GM18511 (cell line): ENCODE measurements around the gene ELF4.
A peak's percentile ranks its signal among the peaks of the same experiment; 100 is the strongest.

Experiments used
- ATAC-seq: cut with Tn5 transposase; IDR thresholded peaks from one replicate; pipeline ENCODE4 v1.9.1; 2021; ENCODE audit warnings: mild to moderate bottlenecking, moderate library complexity; ENCODE audit not compliant: unreplicated experiment

Gene ELF4

DNA sequence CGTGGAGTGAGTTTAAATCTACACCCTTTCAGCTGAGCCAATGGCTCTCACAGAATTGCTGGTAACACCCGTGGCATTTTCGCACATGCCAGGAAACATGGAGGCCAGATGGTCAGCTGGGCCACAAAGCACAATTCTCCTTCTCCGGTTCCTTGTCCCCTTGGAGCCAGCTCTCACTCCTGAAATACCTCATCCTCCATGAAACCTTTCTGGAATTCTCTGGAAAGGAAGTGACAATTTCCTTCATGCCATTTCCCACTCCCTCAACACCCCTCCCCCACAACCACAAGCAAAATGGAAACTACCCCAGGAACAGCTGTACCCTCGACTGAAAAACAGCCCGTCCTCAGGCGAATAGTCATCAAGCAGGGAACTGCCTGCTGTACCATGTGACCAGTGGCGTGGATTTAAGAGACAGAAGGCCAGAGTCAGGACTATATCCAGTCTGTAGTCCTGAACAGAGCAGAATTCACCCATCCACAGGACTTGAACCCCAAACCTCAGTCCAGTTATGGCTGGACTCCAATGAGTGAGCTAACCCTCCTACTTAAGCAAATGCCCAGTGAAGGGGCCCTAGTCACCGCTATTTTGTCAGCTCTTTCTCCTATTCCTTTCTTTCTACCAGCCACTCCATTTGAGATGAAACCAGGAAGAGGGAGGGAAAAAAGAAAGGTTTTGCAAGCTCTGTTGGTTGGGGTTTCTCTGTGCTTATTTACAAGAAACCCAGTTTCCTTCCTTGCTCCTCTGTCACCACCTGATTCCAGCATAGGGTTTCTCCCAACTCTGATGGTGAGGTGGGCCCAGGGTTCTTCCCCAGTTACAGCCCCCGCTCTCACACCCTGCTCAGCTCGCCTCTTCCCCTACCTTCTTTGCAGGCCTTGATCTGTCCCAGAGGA is 24.5 kb downstream of the ELF4 start:
- ATAC-seq, result no peak

DNA sequence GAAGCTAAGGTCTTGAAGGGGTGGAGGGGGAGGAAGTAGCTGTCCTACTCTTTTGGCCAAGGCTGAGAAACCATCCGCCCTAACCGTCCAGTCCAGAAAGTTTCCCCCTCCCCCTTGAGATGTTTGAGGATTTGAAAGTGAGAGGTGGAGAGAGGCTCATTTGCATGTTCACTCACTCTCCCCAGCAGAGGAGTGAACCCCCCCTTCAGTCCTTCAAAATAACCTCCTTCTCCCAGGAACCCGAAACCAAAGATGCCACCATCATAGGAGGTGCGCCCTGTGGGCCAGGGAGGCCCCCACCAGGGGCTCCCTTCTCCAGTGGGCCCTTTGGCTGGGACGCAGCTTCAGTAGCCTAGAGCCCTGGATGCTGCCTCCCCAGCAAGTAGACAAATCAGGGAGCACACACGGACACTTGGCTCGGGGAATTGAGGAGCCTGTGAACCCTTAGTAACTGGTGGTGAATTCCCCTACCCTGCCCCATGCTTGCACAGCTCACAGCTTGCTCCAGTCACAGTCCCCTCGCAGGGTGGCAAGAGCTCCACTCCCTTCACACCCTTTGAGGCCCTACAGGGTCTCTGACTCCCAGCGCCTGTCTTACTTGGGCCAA is 25.6 kb downstream of the ELF4 start:
- ATAC-seq, result peak; percentile 49

DNA sequence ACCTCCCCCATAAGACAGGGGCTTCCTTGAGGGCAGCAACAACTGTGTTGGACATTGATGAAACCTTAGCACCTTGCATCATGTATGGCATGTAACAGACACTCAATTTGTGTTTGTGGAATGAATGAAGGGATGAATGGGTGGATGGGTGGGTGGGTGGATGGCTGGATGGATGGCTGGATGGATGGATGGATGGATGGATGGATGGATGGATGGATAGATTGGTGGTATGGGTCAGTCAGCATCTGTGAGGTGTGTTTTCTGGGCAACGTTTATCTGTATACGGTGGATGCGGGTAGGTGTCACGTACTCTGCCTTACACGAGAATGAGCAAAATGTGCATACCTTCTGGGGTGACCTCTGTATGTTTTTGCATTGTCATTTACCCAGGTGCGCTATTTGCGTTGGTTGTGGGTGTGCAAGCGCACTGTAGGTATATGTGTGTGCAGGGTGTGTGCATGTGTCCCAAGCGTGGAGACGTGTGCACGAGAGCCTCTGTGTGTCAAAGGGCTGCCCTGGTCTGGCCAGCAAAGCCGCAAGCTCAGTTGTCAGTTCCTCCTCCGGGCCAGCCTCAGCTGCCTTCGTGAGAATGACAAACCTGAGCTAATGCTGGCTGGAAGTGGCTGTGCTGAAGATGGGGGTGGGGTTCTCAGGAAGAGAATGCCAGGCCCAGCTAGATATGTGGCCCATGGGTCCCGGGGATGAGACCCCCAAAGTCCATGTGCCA is 26.5 kb downstream of the ELF4 start:
- peak; percentile 40 for ATAC-seq

DNA sequence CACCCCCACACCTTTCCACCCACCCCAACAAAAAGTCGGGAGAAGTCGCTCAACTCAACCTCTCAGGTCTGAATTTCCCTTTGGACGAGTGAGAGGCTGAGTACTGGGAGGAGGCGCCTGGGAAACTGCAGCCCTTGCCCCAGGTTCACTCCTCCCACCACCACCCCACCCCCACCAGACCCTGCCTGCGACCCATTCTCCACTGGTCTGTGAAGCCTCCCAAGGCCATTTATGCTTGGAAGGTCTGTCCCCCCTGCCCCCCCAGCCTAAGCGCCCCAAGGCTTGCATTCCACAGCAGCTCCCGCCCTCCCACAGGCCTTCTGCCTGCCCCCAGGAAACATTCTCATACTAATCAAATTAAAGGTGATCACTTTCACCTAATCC is 27.2 kb downstream of the ELF4 start:
- no peak for ATAC-seq

DNA sequence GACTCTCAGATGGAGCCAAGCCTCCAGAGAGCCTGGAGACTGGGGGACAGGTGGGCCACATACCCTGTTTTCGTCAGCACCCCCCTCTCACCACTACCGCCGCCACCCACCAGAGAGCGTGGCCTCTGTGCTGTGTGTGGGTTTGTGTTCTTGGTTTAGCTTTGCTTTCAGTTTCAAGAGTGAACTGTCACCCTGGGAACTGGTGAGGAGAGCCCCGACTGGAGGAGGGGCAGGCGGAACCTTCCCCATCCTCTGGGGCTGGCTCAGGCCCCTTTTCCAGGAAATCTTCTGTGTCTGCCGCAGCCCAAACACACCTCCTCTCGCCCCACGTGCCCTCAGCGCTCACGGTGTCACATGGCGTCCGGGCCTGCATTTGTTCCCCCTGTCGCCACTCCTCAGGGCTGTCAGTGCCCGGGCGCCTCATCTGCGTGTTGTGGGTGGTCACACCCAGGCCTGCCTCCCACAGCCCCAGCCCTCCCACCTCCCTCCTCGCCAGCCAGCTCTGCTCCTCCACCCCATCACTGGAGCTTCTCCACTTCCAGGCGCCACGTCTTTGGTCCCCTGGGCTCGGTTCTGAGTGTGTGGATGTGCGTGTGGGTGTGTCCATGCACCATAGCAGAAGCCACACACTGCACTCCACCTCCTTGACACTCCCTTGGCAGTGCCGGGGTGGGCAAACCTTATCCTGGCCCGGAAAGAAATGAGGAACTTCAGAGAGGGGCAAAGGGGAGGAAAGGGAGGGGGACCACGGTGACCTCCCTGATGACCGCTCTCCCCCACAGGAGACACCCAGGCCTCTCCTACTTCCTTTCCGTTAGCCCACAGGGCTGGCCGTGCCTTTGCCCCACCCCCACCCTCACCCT is 27.8 kb downstream of the ELF4 start:
- ATAC-seq, result peak; percentile 59

DNA sequence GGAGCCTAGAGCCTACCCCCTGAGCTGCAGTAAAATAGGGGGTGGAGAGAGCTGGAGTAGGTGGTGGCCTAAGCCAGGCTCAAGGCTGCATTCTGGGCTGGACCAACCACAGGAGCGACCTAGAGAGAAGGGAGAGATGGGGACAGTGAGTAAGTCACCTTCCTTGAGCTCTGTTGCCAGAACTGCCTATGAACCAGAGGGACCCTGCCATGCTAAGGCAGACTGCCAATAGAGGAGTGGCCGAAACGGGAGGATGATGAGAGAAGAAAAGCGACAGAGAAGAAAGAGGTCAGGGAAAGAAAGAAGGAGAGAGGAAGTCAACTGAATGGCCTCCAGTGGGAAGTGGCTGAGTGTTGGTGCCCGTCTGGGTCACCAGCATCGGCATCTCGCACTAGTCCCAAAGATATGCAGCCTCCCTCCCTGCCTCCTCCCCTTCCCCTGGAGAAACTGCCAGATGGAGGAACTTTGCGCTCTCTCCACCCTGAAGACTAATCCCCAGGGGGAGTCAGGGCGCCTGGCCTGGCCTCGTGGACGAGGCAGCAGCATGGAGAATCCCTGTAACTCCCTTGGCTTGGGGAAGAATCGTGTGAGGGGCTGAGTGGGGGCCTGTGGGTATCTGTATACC is 28.8 kb downstream of the ELF4 start:
- no peak for ATAC-seq

DNA sequence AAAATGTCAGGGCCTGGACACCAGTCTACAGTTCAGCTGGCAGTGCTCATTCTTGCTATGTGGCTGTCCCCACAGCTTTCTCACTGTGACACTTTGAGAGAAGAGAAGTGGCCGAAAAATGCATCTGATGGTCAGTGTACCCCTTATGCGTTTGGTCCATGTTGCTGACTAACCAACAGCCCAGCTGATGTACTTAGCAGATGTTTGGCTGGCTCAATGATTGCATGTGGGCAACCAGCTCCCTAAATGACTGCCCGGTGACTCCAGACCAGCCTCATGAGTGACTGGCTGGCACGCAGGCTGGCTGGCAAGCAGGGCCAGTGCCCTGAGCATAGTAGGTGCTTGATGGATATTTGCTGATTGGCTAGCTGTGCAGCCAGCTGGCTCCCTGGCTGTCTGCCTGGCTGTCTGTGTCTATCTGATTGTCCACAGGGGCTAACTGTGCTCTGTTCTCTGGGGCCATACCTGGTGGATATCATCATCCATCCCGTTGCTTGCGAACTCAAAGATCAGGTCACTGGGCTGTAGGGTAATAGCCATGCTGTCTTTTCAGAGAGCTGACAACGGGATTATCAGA is 29.4 kb downstream of the ELF4 start:
- ATAC-seq, result no peak

DNA sequence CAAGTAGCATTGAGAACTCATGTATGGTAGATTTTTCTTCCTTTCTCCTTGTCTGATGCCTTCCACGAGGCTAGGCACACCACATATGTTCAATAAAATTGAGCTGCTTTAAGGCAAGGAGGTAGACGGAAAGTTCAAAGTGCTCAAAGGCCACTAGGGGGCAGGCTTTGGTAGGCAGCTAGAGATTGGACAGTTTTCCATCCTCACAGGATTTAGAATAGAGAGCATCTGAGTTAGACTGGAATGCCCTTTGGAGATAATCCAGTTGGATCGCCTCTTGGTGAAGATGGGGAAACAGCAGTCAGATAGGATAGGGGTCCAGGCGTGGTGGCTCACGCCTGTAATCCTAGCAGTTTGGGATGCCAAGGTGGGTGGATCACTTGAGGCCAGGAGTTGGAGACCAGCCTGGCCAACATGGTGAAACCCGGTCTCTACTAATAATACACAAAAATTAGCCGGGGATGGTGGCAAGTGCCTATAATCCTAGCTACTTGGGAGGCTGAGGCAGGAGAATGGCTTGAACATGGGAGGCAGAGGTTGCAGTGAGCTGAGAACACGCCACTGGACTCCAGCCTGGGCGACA is 30.4 kb downstream of the ELF4 start:
- ATAC-seq, result no peak

DNA sequence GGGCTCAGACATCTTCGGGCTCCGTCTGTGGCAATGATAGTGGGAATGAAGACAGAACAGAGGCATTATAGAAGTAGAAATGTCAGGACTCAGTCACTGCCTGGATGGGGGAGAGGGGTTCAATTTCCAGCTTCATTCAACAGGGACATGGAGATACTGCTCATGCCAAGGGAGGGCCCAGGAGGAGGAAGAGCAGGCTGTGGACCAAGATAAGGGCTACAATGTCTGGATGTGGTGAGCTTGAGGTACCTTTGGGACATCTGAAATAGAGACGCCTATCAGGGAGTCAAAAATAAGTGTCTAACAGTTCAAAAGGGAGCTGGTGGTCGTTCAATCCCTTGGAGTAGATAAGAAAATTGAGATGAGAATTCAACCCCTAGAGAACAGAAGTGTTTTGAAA is 34.5 kb downstream of the ELF4 start:
- ATAC-seq, result no peak

DNA sequence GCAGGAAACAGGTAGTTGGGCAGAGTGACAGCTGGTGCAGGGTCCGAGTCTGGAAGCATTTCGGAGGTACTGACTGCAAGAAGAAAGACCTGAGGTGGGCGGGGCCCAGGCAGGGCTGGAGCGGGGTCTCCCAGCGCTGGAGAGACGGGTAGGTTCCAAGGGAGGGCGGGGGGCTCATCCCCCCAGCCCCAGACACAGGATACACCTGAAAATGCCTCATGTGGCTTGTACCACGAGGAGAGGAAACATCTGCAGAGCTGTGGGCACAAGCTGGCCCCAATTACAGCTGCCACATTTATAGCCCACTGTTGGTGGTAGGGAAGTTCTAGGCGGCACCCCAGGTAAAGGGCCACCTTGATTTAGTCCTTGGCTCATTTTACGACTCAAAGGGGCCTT is 38.0 kb downstream of the ELF4 start:
- ATAC-seq, result no peak

DNA sequence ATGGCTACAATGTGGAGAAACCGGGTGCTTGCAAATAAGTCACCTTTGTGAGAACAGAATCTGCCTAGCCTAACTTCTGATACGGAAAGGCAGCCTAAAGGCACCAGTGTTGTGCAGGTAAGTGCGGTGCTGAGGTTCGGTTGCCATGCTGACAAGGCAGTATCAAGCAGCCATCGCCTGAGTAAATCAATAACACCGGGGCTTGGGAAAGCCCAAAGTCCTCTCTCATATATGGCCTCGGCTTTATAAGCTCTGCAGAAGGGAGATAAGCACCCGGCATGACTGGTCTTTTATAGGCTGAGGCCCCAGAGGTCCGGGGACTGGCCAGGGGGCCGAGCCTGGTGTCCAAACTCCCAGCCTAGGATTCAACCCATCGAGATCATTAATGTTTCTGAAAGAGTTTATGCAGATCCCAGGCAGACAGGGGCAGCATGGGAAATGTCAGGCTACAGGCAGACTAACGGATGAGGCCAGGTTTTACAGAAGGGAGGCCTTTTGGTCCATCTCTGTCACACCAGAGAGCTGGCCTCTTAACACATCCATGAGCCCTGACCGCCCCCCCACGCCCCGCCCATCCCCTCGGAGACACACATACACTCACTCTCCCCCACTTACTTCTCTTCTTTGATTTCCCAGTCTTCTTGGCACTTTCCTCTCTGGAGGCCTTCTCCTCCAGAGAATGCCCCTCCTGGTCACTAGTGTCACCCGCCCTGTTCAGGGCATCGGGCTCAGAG is 38.5 kb downstream of the ELF4 start:
- ATAC-seq, result no peak

DNA sequence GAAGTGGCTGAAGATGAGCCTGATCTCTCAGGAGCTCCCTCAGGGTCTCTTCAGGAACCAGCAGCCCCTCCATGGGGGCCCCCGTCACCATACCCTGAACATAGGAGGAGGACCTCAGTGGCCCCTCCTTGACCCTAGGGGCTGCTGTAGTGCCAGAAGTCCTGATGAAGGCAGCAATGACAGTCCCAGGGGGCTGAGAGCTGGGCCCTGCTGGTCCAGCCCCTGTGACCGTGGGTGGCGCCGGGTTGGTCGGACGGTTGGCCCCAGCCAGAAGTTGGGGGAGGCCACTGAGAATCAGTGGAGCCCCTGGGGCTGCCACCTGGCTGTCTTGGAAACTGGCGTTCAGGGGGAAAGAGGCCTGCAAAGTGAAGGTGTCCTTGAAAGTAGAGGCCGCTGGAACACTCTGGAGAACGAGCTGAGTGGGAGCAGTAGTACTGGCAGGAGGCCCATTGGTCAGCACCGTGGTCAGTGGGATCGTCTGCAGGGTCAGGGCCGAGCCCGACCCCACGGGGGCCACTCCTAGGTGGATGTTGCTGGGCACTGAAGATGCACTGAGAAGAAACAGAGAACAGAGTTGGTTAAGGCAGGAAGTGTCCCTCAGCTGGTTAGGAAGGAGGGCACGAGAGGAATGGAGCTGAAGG is 43.2 kb downstream of the ELF4 start:
- ATAC-seq, result no peak

DNA sequence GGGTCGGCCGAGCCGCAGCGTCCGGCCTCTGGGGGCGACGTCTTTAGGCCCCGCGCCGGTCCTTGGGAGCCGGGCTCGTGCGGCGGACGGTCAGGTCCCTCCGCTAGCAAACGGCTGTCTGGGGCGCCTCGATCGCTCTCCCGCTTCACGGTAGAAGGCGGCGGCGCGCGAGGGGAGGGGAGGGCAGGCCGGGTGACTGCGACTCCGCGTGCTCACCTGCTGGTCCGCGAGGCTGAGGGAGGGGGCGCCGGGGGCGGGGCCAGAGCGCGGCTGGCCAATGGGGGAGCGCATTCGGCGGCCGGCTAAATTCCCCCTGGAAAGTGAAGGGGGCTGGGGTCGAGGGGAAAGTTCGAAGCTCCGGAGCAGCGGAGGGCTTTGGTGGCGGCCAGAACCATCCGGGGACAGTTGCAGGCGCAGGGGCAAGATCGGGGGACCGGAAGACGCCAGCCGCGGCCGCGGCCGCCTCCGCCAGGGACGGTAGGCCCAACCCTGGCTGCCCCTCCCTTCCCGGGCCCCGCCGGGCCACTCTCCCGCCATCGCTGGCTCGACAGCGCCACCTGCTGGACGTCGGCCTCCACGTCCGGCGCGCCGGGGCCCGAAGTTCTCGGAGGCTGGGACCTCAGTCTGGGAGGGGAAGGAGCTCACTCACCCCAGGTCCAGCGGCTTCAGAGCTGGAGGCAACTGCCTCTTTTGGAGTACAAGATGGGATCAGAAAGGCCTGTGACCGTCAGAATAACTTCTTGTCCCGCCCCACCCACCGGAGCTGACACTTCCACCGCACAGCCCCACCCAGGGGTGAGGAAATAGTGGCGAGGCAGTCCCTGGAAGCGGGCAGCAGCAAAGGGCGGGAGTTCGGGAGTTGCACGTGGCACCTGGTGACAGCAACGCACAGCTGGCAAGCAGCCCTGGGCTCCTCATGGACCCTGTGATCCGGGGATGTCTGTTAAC is 49.9 kb downstream of the ELF4 start:
- peak; percentile 93 for ATAC-seq

DNA sequence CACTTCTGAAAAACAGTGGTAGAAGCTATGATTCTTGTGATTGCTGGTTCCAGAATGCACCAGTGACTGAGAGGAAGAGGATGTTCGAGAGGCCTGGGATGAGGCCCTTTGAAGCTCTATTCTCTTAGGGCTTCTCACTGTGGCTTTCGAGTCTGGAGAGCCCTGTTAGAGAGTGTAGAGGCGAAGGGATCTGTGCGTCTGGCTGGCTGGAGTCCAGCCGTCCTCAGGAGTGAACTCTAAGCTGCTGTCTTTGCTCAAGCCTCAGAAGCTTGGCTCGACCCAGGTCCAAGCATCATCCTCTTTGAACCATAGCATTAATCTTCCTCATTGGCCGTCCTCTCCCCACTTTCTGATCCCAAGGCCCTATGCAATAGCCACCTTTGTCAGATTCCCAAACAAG is 51.6 kb downstream of the ELF4 start:
- no peak for ATAC-seq

DNA sequence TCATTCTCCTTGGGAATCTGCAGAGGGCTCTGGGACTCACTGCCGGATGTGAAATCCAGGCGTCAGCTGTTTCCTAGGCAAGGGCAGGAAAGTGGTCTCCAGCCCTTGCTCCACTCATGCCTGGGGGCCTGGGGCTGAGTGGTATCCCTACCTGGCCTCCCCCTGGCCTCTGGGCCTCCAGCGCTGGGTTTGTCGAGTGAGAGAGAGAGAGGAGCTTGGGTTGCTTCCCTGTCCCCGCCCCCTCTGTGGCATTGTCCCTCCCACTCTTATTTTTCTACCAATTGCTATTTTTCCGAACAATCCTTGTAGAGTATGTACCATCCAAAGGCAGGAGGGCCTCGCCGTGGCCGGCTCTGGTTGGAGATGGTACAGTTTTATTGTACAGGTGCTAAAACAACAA is 53.1 kb downstream of the ELF4 start:
- no peak for ATAC-seq

DNA sequence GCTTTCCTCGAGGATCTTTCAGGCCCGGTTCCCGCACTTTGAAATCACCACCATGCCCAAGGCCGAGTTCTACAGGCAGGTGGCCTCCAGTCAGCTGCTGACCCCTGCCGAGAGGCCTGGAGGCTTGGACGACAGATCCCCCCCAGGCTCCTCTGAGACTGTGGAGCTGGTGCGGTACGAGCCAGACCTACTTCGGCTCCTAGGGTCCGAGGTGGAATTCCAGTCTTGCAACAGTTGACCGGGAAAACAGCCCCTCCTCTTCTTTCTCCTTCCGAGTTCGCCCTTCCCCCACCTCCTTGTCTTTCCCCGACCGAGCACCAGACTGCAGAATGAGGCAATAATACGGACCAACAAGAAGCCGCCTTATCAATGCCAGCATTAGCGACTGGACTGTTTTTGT is 54.4 kb downstream of the ELF4 start:
- ATAC-seq, result no peak

DNA sequence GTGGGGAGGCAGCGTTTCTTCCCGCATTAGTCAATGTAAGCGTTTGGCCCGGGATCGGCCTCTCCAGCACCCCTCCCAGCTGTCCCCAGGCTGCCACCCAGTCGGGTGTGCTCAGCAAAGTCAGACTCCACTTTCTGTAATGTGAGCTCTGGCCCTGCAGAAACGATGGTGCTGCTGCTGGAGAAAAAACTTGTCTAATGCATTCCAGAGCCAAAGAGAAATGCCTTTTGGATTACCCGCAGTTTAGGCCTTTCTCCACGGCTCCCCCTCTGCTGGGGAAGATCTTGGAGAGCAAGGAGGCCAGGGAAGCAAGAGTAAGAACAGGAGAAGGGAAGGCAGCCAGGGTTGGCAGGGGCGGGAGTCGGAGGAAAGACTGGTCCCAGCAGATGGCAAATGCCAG is 55.2 kb downstream of the ELF4 start:
- ATAC-seq, result no peak

DNA sequence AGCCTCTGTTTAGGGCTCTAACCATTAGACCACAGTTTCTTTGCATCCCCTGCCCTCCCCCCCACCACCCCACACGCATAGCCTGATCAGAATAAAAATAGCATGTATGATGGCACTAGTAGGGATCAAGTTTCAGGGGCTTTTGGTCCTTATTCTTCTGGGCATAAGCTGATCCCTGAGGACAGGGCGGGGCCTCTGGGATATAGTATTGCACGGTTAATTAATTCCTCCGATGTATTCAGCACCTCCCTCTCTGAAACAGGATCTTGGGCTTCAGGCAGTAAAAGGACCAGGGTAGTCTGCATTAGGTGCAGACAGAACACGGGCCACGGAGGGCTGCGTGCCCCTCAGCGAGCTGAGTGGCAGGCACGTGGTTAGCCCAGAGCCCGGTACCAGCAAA is 57.1 kb downstream of the ELF4 start:
- ATAC-seq, result no peak
